ENCODE results near the gene BNC1.

The BNC1 gene

GRCh38 chr15:83284559-83285283 is at the start of gene BNC1:
BNC1 (minus strand) TSS chr15:83284664; CDS start chr15:83284628, 36 bp downstream.
- no peak for DNase-seq

- no peak for DNase-seq
Measured at GRCh38 chr15:83327041-83327440, 42.6 kb upstream of the BNC1 start.

- no peak for DNase-seq
Measured at GRCh38 chr15:83324799-83325198, 40.3 kb upstream of the BNC1 start.

GRCh38 chr15:83323296-83323711 is 38.8 kb upstream of the BNC1 start:
- no peak for DNase-seq

- DNase-seq: no peak
Measured at GRCh38 chr15:83322691-83323090, 38.2 kb upstream of the BNC1 start.

- DNase-seq: no peak
Measured at GRCh38 chr15:83322061-83322460, 37.6 kb upstream of the BNC1 start.

- no peak for DNase-seq
Measured at GRCh38 chr15:83320844-83321243, 36.4 kb upstream of the BNC1 start.

GRCh38 chr15:83320404-83320803 is 35.9 kb upstream of the BNC1 start:
- no peak for DNase-seq

- DNase-seq: no peak
Measured at GRCh38 chr15:83319771-83320170, 35.3 kb upstream of the BNC1 start.

GRCh38 chr15:83318861-83319415 is 34.5 kb upstream of the BNC1 start:
- no peak for DNase-seq

GRCh38 chr15:83318036-83318435 is 33.6 kb upstream of the BNC1 start:
- DNase-seq: no peak

GRCh38 chr15:83312071-83312470 is 27.6 kb upstream of the BNC1 start:
- DNase-seq: no peak

- no peak for DNase-seq
Measured at GRCh38 chr15:83310521-83311456, 26.3 kb upstream of the BNC1 start.

- no peak for DNase-seq
Measured at GRCh38 chr15:83308671-83309070, 24.2 kb upstream of the BNC1 start.

- no peak for DNase-seq
Measured at GRCh38 chr15:83306561-83306960, 22.1 kb upstream of the BNC1 start.

- DNase-seq: no peak
Measured at GRCh38 chr15:83305704-83306291, 21.3 kb upstream of the BNC1 start.

GRCh38 chr15:83304861-83305703 is 20.6 kb upstream of the BNC1 start:
- DNase-seq: no peak

- no peak for DNase-seq
Measured at GRCh38 chr15:83303535-83303934, 19.1 kb upstream of the BNC1 start.

GRCh38 chr15:83300826-83301225 is 16.4 kb upstream of the BNC1 start:
- DNase-seq: no peak

GRCh38 chr15:83299462-83299861 is 15.0 kb upstream of the BNC1 start:
- no peak for DNase-seq

- DNase-seq: no peak
Measured at GRCh38 chr15:83295417-83295816, 11.0 kb upstream of the BNC1 start.

GRCh38 chr15:83293201-83293600 is 8.7 kb upstream of the BNC1 start:
- no peak for DNase-seq

Data from CD4-positive, alpha-beta T cell treated with Interleukin-12 subunit alpha and Interleukin-12 subunit beta, for 1 hour (primary cell).